NCI-H2081 treated with DMSO at 0.1 percent for 48 hours (cell line): ENCODE results near the gene CH25H.
"Not testable (repeated sequence)": the region's sequence is repeated elsewhere in the genome, so short reads cannot be mapped to it uniquely, and the experiment has no call there.

Experiments
- DNase-seq: peaks from one replicate; lab custom pipeline; 2025; lab: John Stamatoyannopoulos, UW

Gene CH25H, protein sequence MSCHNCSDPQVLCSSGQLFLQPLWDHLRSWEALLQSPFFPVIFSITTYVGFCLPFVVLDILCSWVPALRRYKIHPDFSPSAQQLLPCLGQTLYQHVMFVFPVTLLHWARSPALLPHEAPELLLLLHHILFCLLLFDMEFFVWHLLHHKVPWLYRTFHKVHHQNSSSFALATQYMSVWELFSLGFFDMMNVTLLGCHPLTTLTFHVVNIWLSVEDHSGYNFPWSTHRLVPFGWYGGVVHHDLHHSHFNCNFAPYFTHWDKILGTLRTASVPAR

DNA sequence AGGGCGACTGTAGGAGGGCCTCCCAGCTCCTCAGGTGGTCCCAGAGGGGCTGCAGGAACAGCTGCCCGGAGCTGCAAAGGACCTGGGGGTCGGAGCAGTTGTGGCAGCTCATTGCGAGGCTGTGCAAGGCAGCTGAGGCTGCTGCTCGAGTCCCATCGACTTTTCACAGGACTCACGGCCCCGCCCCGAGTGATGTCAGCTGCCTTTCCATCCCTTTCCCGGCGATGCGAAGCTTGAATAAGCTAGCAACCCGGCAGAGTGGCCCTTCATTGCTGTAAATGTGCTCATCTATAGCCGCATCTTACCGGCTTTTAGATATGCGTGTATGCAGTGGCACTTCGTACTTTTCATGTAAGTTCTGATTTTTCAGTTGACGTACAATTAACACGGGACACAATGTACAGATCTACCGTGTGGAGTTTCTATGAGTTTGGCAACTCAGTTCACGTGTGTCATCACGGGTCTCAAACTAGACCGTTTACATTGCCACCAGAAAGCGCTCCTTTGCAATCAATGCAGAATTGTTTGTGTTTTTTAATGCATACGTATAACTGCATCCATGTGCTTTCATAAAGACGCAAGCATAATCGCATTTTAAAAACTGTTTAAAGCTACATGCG lies at the start of gene CH25H:
CH25H (minus strand) TSS at position 137 of the 620 bp plus-strand sequence; CDS start at position 112, 25 bp downstream.
- no peak for DNase-seq

DNA sequence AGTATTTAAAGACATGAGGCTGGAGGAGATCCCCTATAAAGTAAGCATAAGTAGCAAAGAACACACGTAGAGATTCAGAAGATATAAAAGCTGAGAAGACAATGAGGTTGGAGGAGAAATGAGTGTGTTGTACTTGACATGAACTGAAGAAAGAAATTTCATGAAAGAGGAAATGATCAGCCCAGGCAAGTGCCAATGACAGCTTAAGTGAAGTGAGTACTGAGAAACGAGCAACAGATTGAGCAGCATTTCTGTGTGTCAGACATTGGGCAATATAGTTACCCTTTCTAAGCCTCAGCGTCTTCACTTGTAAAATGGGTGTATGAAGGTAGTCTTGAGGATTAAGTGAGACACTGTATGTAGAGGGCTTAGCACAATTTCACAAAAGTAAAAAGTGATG lies 49.2 kb upstream of the CH25H start:
- no peak for DNase-seq

DNA sequence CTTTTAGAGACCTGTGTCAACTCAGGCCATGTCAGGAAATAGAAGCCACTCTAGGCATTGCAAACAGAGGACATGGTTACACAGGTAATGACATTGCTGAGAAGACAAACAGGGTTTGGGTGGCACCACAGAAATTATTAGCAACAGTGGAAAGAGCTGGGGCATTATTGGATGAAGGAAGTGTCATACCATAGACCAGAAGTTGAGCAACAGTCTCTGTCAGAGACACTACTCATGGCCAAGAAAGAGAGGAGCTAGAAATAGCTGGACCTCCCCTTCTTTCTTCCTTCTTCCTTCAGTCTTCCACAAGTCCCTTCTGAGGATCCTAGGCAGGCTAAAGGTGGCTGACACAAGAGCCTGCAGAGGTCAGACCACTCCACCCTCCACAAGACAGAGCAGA lies 48.7 kb upstream of the CH25H start:
- no peak for DNase-seq

DNA sequence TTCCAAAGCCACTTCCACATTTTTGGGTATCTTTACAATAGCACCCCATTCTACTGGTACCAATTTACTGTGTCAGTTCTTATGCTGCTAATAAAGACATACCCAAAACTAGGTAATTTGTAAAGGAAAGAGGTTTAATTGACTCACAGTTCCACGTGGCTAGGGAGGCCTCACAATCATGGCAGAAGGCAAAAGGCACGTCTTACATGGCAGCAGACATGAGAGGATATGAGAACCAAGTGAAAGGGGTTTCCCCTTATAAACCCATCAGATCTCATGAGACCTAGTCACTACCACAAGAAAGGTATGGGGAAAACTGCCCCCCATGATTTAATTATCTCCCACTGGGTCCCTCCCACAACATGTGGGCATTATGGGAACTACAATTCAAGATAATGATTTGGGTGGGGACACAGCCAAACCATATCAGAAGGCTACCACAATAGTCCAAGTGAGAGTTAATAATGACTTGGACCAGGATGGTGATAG lies 48.0 kb upstream of the CH25H start:
- not testable (repeated sequence) for DNase-seq

DNA sequence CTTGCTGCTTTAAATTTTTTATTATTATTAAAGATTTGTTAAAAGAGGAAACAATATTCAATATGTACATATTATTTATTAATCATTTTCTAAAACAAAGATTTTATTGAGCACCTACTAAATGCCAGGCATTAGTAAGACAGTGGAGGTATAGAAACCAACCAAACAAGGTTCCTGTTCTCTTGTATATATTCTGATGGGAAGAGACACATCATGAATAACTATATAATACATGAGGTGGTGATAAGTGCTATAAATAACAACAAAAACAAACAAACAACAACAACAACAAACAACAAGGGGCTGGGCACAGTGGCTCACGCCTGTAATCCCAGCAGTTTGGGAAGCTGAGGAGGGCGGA lies 45.1 kb upstream of the CH25H start:
- DNase-seq, result no peak

DNA sequence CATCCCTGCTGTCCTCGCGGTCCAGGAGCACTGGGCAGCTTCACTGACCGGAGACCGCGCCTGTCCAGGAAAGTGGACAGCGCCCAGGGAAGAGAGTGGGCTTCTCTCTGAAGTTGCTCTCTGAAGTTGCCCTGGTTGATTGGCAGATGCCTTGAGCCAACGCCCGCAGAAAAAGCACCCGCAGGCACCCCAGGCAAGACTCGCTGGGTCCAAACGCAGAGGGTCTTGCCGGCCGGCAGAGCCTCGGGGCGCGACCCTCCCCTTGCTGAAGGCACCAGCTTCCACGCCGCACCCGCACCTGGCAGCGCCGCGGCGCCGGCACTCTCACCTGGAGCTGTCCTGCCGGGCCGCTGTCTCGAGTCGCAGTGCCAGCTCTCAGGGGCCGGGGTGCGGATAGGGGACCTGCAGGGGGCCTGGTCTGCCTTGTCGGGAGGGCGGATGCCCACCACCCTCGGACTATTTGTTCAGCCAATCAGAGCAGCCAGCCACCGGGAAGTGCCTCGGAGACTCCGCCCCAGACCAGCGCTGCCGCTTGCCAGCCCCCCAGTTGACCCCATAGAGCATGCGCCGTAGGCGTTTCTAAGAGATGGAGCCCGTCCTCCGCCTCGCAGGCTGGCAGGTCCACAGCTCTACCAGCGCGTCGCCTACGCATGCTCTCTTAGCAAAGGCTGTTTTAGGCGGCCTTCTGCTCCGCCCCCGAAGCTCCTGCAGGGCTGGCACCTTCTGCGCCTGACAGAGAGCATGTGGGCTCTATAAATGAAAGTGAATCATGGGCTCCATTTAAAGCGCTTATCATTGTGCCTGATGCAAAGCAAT lies 44.5 kb upstream of the CH25H start, which contains the start of gene LIPA:
LIPA (minus strand) TSS at position 367 of the 816 bp plus-strand sequence. CDS start 4,127 bp downstream, outside the sequence.
- DNase-seq, result peak; percentile 85

DNA sequence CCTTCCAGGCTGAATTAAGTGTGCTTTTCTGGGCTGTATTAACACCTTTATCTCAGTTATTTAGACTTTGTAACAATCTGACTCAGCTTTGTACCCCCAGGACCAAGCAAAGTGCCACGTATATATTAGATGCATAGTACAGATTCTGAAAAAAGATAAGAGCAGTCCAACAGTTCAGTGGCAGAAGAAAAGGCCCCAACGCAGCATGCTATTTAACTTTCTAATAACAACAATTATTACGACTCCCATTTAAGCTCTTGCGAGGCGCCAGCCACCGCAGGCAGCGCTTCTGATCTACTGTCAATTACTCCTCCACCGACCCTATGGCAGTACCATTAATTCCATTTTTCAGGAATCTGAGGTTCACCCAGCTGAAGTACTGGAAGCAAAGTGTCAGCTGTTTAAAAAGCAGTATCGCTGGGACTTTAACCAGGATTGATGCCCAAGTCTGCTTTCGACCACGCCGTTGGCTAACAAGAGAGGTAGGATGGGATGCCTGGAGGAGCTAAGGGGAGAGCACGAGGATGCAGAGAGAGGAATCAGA lies 43.8 kb upstream of the CH25H start:
- DNase-seq, result no peak

DNA sequence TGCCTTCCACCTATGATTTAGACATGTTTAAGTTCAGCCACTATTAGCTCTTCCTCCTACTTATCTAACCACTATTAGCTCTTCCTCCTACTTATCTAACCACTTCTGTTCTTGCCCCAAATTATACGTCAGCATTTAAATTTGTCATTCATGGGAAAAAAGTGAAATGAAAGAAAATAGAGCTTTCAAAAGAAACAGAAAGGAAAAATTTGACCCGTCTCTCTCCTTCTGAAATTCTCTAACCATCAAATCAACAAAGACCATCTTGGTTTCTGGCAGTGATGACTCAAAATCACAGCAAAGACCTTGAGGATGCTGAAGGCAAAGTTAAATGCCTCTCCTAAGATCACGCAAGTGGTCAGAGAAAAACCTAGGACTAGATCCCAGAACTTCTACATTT lies 41.9 kb upstream of the CH25H start:
- DNase-seq, result no peak

DNA sequence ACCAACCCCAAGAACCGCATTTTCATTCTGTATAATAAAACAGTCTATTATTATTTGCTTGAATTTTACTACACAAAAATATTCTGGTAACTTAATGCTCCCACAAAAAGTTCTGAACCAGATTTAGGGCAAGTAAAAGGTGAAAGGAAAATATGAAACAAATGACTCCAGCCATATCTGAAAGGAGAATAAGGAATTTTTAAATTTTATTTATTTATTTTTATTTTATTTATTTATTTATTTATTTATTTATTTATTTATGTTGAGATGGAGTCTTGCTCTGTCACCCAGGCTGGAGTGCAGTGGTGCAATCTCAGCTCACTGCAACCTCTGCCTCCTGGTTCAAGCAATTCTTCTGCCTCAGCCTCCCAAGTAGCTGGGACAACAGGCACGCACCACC lies 40.5 kb upstream of the CH25H start:
- not testable (repeated sequence) for DNase-seq

DNA sequence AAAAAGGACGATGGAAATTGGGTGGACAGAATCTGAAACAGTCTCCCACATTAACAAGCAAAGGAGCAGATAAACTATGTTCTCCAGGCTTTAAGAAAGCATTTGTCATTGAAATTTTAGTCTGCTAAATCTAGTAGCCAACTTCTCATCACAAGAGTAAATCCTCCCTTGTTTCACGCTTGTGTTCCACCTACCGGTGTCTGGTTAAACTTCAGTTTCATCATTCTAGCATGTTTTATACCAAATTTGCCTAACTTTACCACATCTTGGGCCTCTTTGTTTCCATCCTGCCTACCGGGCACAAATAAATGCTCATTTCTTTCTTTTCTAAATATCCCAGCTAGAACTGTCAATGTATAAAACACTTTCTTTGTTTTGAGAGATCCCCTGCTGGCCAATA lies 38.7 kb upstream of the CH25H start:
- DNase-seq, result no peak

DNA sequence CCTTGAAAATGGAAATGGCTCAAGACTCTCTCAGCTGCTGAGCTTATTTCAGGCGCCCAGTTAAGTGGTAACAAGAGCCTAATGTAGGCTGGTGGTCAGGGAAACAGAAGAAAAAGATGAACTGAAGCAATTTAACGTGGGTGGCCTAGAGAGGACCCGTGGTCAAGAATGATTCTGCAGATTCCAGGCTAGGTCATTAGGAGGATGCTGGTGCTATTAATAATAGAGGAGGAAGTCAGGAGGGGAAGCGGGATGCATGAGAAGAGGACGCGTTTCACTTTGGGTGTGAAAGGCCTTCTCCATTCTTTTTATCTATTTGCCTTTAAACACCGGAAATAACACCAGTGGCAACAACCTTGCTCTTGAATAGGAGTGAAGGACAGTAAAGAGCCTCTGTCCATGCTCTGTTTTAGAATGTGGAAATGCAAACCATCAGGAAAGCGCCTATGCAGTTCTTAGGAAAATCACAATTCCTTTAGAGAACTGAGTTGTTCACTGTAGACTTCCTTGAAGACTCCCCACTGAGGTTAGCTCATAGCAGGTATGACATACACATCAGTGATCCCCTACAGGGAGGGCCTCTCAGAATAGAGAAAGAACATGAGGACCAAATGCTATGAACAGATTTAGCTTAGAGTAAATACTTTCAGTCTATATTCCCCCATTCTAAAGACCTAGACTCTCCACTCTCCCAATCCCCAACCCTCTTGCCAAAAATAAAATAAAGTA lies 35.9 kb upstream of the CH25H start:
- no peak for DNase-seq

DNA sequence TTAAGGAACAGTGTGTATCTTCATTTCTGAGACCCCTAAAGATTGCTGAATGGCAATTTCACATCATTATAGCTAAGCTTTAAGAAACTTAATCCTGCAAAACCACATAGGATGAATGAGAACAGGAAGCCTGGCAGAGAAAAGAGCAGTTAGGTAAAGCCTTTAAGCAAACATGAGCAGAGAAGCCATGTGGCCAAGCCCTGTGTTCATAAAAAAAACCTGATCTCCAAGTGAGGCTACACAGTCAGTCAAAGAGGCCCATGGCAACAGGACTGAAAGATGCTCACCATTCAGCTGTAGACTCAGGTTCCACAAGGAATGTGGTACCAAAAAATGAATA lies 35.2 kb upstream of the CH25H start:
- DNase-seq, result no peak

DNA sequence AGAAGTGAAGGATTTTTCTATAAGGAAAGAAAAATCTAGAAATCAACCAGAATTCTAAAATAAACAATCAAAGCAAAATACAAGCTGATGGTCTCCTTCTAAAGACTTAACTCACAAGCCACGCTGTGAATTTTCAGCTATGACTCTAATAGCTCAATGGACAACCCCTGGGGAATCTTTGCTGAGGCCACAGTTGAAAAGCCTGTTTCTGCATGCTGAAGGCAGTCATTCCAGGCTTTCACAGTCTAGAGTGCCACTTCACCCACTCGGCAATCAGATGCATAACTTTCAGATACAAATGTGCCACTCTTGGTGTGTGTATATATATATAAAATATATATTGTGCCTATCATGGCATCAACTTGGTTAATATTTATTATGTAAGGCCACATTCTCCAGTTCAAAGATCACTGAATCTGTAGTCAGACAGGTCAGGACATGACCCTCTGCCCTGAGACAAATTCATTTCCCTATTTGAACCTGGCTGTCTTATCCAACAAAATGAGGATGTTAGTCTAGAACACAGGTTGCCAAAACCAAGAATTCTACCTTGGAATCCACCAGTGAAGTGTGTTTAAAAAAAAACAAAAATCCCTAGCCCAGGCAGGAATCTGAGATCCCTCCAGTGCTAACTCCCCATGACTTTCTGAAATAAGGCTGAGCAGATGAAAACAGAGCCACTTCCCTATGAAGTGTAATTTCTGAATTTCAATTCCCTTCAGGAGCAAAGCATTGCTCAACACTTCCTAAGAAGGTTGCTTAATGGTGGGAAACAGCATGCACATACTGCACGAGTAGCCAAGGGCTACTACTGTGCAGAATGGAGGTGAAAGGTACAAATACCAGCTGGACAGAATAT lies 34.6 kb upstream of the CH25H start:
- DNase-seq, result no peak

DNA sequence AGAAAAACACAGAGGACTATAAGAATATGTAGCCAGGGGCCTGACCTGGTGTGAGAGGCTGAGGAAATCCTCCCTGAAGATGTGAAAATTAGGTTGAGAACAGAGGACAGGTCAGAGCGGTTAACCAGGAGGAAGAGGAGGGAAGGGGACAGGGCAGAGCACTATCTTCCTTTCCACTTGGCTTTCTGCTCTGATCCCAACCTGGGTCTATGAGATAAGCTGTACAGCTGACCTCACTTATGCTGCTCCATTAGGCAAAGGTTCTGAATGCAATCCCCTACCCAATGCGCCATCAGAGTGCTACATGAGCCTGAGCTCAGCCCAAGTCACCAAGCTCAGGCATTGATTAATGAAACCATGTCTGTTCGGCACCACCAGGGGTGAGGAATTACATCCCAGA lies 33.9 kb upstream of the CH25H start:
- no peak for DNase-seq

DNA sequence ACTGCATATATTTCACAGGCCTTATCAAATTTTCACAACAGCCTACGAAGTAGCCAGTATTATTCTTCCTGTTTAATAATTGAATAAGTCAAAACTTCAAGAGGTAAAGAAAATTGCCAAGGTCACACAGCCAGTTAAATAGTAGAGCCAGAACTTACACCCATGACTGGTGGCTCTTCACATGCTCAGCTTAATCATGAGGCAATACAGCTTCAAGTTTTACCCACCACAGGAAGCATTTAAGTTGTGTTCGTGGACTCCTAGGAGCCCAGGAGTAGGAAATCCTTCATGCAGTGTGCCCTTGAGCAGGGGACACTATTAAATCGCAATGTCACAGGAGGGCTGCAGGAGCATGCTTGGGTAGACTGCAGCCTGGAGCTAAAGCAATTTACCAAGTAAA lies 33.4 kb upstream of the CH25H start:
- DNase-seq, result no peak

DNA sequence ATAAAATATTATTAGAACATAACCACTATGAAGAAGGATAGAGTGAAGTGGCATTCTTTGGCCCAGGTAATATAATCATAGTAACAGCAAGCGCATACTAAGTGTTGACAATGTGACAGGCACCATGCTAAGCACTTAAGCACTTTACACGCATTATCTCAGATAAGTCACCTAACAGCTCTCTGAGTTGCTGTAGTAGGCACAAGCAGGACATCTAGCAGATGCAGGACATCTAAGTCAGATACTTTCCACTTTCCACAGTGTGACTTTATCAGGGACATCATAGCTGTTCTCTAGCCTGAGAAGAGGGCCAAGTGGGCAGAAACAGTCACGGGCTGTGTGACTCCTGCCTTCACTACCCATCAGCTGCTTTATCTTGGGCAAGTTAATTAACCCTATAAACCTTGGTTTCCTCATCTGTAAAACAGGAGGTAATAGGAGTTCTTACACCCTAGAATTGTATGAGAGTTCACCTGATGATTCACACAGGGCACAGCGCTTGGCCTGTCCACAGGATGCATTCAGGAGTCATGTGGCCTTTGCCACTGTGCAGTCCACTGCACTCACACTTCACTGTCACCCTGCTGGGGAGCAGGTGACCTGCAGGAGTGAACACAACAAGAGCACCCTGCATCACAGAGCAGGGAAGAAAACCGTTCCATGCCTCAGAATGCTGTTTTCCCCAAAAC lies 32.0 kb upstream of the CH25H start:
- no peak for DNase-seq

DNA sequence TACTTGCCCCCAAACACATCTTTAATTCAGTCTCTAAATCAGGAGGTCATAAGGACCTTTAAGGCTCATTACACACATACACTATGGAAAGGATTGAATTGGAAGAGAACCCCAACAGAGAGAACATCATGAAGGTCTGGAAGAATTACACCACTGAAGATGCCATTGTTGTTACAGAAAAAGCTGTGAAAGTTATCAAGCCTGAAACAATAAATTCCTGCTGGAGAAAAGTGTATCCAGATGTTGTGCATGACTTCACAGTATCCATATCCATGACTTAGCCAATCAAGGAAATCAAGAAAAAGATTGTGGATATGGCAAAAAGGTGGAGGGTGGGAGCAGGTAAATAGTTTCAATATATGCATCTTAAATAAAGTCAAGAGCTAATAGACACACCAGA lies 30.7 kb upstream of the CH25H start:
- DNase-seq, result no peak

DNA sequence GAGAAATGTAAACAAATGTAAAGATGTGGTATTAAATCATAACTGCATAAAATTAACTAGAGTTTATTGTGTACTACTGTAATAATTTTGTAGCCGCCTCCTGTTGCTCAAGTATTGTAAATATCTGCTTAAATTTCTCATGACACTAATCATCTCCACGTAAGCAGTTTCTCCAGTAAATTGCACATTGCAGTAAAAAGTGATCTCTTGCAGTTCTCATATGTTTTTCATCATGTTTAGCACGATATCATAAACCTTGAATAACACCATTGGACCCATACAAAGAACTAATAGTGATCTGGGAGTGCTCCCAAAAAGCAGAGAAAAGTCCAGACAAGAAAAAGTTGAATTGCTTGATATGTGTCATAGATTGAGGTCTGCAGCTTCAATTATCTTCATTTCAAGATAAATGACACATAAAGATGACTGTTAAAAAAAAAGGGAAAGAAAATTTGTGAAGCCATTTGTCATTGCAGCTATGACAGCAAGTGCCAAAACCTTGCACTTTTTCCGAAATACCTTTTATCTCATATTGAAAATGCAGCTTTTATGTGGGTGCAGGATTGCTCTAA lies 29.2 kb upstream of the CH25H start:
- DNase-seq, result no peak

DNA sequence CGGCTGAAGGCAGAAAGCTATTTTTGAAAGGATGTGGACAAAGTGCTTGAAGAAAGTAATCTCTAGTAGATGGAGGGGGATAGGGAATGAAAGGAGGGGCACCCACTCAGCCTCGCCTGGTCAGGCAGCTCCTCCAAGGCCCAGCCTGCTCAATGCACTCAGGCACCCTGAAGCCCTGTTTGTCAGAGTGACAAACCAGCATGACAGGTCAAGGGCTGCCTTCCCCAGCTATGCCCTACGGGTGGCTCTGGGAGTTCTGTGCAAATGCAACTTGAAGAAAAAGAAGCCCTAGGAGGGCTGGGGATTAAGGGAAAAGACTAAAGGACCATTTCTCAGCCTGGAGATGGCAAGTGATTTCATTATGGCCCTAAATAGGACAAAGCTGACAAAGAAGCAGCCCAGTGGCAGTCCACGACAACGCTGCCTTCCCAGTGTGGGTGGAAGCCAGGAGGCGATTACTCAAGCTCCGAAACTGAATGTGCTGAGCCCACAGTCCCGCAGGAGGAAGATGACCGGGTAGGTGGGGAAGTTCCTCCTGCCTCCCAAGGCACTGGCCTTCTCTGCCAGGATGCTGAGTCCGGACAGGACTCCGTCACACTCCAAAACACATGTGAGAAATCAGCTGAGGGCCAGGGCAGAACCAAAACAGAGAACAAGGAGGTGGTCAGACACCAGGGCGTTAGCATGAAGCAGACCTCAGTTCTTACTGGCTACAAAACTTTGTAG lies 28.1 kb upstream of the CH25H start:
- DNase-seq, result no peak
